NB4 (cell line): ENCODE data around the gene LLPH.

Experiments
- CTCF ChIP-seq: IDR thresholded peaks from one replicate; pipeline ENCODE4 v1.5.1; 2012; ENCODE audit warnings: low read depth, low read length
- MAX ChIP-seq: IDR thresholded peaks from 2 replicates; pipeline ENCODE4 v1.6.1; 2011; ENCODE audit warnings: low read depth, low read length
- MYC ChIP-seq: IDR thresholded peaks from 2 replicates; pipeline ENCODE4 v1.6.1; 2011; ENCODE audit warnings: low read depth, low read length
- POLR2A ChIP-seq: IDR thresholded peaks from 2 replicates; pipeline ENCODE4 v1.6.1; 2011; ENCODE audit warnings: mild to moderate bottlenecking; ENCODE audit not compliant: insufficient read length; ENCODE audit errors: extremely low read depth

- TF ChIP-seq CTCF = no peak
- TF ChIP-seq MYC = no peak
- TF ChIP-seq POLR2A = no peak
- TF ChIP-seq MAX = no peak
These were observed 8.8 kb upstream of the LLPH start for GRCh38 chr12:66139328-66139727.
